Endothelial cell (in vitro differentiated cells): ENCODE measurements around the gene DOLK. TPM values are rescaled to one million over a fixed set of nuclear protein-coding genes. Genes with fewer than 3 reads are reported as not detected.
A peak's percentile ranks its signal among the peaks of the same experiment; 100 is the strongest.

ENCODE experiments used
- DNase-seq: peaks from one replicate; pipeline ENCODE4 v3.0.0; 2021; ENCODE audit warnings: low spot score
- H3K27ac Mint-ChIP-seq: one replicate; pipeline ENCODE4 v1.8.0; 2021; ENCODE audit warnings: mixed read lengths, inconsistent platforms; ENCODE audit not compliant: unreplicated experiment
- H3K27me3 Mint-ChIP-seq: one replicate; pipeline ENCODE4 v1.8.0; 2021; ENCODE audit warnings: mild to moderate bottlenecking, moderate library complexity, mixed read lengths, inconsistent platforms; ENCODE audit not compliant: unreplicated experiment
- H3K36me3 Mint-ChIP-seq: one replicate; pipeline ENCODE4 v1.8.0; 2021; ENCODE audit warnings: mild to moderate bottlenecking, low read depth, mixed read lengths, inconsistent platforms; ENCODE audit not compliant: unreplicated experiment
- H3K4me1 Mint-ChIP-seq: one replicate; pipeline ENCODE4 v1.8.0; 2021; ENCODE audit warnings: mild to moderate bottlenecking, mixed read lengths, inconsistent platforms; ENCODE audit not compliant: unreplicated experiment
- H3K4me3 Mint-ChIP-seq: one replicate; pipeline ENCODE4 v1.8.0; 2021; ENCODE audit warnings: mild to moderate bottlenecking, mixed read lengths, inconsistent platforms; ENCODE audit not compliant: unreplicated experiment
- H3K9me3 Mint-ChIP-seq: one replicate; pipeline ENCODE4 v1.8.0; 2021; ENCODE audit warnings: mixed read lengths, inconsistent platforms; ENCODE audit not compliant: unreplicated experiment
- CTCF ChIP-seq: fragments of 200-600 bp; sonication (generic); IDR thresholded peaks from one replicate; pipeline ENCODE4 v1.5.0; 2021; ENCODE audit warnings: antibody characterized with exemption; ENCODE audit not compliant: unreplicated experiment
- total RNA-seq: library from RNA; stranded (reverse); fragmentation: NEBNext Ultra II Directional; extraction: Animal tissue kit (Norgen Biotek cat#: 25700); gene quantifications from one replicate; pipeline ENCODE4 v1.2.1, GENCODE V29; 2021; ENCODE audit not compliant: unreplicated experiment

DOLK gene
- total RNA-seq, 1 donor from 2014 or later, result 18.2 TPM

GRCh38 chr9:128916204-128916603 lies 31.2 kb downstream of the DOLK start:
- TF ChIP-seq CTCF, result no peak
- Mint-ChIP-seq H3K4me3 (no peak overlapping the region), H3K36me3 (peaks cover 15% of the 10 kb centered on the region), H3K27ac (no peak overlapping the region), H3K4me1 (peaks cover 18% of the 10 kb centered on the region), H3K9me3 (no peaks in the 10 kb centered on the region), H3K27me3 (peaks cover 14% of the 10 kb centered on the region)
- DNase-seq, result no peak

GRCh38 chr9:128913995-128914772 lies 33.2 kb downstream of the DOLK start:
- Mint-ChIP-seq H3K27me3 (peaks cover 14% of the 10 kb centered on the region), H3K4me1 (peaks cover 24% of the 10 kb centered on the region), H3K27ac (no peak overlapping the region), H3K4me3 (no peak overlapping the region), H3K9me3 (no peaks in the 10 kb centered on the region), H3K36me3 (peaks cover 22% of the 10 kb centered on the region)
- DNase-seq, result no peak
- no peak for TF ChIP-seq CTCF

DNA sequence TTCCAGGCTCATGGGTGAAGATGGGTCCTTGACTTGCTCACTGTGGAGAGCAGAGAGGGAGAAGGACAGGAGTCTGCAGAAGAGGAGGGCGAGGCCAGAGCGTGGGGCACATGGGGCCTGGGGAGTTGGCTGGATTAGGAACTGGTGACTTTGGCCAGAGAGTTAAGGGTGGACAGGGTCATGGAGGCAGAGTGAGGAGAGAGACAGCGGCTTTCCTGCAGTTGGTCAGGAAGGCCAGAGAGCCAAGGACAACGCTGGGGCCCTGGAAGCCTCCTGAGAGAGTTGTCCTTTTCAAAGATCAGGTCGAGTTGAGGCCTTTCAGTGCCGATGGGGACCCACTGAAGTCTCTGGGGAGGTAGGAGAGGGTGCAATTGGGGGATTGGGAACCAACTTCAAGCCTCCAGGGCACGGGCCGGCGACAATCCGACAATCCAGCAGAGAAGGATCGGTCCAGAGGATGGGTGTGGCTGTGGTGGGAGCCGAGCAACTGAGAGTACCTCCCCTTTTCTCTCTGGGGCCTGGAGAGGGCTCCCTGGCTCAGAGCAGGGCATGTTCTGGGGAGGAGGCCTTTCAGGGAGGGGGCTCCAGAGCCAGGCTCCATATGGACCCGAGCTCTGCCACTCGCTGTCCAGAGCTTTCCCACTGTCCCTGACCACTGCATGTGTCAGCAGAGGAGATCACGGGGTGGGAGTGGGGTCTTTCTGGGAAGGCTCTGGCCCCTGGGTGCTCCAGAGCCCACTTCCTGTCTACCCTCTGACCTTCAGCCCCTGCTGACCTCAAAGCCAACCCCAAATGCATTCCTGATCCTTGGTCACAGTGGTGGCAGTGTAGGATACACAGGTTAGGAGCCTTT lies 34.1 kb downstream of the DOLK start:
- Mint-ChIP-seq H3K4me1 (peaks cover 24% of the 10 kb centered on the region), H3K27ac (peak overlapping the region; percentile 52), H3K27me3 (peaks cover 14% of the 10 kb centered on the region), H3K4me3 (peak overlapping the region; percentile 71), H3K9me3 (no peaks in the 10 kb centered on the region), H3K36me3 (peaks cover 29% of the 10 kb centered on the region)
- DNase-seq, result no peak
- no peak for TF ChIP-seq CTCF

DNA sequence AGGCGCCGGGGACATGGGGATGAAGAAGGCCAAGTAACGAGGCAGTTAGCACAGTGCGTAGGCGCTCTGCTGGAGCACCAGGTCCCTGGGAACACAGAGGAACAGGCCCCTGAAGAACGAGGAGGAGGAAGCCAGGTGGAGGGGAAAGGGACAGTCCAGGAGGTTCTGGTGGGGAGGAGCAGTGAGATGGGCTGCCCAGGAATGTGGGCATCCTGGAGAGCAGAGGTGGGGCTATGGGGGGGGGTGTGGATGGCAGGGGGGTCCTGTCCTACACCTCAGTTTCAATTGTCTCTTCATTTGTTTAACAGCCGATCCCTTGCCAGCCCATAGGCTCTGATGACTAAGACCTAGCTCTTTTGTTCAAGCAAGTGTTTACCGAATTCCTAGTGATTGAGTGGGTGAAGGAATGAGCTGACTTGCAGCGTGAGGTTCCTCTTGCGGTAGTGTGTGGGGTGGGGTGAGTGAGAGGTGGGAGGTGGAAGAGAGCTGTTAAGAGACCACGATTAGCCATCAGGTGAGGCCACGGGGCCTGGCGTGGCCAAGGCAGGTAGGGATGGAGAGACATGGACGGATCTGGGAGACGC lies 35.0 kb downstream of the DOLK start:
- Mint-ChIP-seq H3K27ac (peak overlapping the region; percentile 82), H3K4me3 (peak overlapping the region; percentile 71), H3K4me1 (peaks cover 24% of the 10 kb centered on the region), H3K27me3 (peaks cover 13% of the 10 kb centered on the region), H3K9me3 (no peaks in the 10 kb centered on the region), H3K36me3 (peaks cover 33% of the 10 kb centered on the region)
- no peak for DNase-seq
- no peak for TF ChIP-seq CTCF
